K562 (cell line): ENCODE results near the gene RIT1. TPM values are rescaled to one million over a fixed set of nuclear protein-coding genes. Genes with fewer than 3 reads are reported as not detected.
A peak's percentile ranks its signal among the peaks of the same experiment; 100 is the strongest.

Source experiments
- BCOR ChIP-seq: fragments of 450-650 bp; IDR thresholded peaks from 2 replicates; pipeline ENCODE4 v1.6.1; 2016
- CEBPG ChIP-seq, 3 experiments: fragments of 200-800 bp in 1 of 3; sonication (Bioruptor generic) in 1 of 3; sonication (generic) in 1 of 3; formaldehyde crosslinking in 1 of 3; IDR thresholded peaks in 2 of 3; conservative IDR thresholded peaks in 1 of 3; 2 replicates each; pipeline versions ENCODE4 v1.6.1 to v1.8.0; 2016 to 2022; ENCODE audit warnings: missing compliant biosample characterization in 2 of 3, missing genetic modification characterization in 2 of 3, mild to moderate bottlenecking in 1 of 3, missing genetic modification reagents in 1 of 3
- CREB3 ChIP-seq: fragments of 450-650 bp; conservative IDR thresholded peaks from 2 replicates; pipeline ENCODE4 v1.6.1; 2016; ENCODE audit warnings: missing genetic modification characterization, low read depth, mild to moderate bottlenecking, missing compliant biosample characterization, moderate library complexity
- CREM ChIP-seq: IDR thresholded peaks from 2 replicates; pipeline ENCODE4 v1.6.1; 2014; ENCODE audit warnings: antibody characterized with exemption, low read depth
- ELF2 ChIP-seq: fragments of 250-450 bp; sonication (Bioruptor Pico); IDR thresholded peaks from 2 replicates; pipeline ENCODE4 v1.5.0; 2021; ENCODE audit warnings: mild to moderate bottlenecking
- FOSL1 ChIP-seq: fragments of 200-800 bp; sonication (Bioruptor generic); conservative IDR thresholded peaks from 2 replicates; pipeline ENCODE4 v1.6.1; 2016; ENCODE audit warnings: missing genetic modification characterization, missing compliant biosample characterization
- GABPB1 ChIP-seq: sonication (generic); formaldehyde crosslinking; IDR thresholded peaks from 2 replicates; pipeline ENCODE4 v1.8.0; 2022; ENCODE audit warnings: mild to moderate bottlenecking, missing genetic modification reagents
- GATAD2B ChIP-seq: fragments of 450-650 bp; IDR thresholded peaks from 2 replicates; pipeline ENCODE4 v1.6.1; 2017; ENCODE audit warnings: mild to moderate bottlenecking, borderline replicate concordance
- HMGN3 ChIP-seq: IDR thresholded peaks from 2 replicates; pipeline ENCODE4 v1.6.1; 2011; ENCODE audit warnings: borderline replicate concordance, low read depth, mild to moderate bottlenecking, mixed read lengths, low read length; ENCODE audit not compliant: insufficient read length; ENCODE audit errors: extremely low read depth
- JUND ChIP-seq, 2 experiments: IDR thresholded peaks; 2 replicates in 1 of 2; 3 replicates in 1 of 2; pipeline ENCODE4 v1.6.1; 2011; ENCODE audit warnings: borderline replicate concordance in 2 of 2, low read depth in 2 of 2, low read length in 2 of 2, improper control_type of control experiment in 1 of 2, missing biosample characterization in 1 of 2, missing genetic modification characterization in 1 of 2, missing genetic modification reagents in 1 of 2
- LCOR ChIP-seq: sonication (generic); formaldehyde crosslinking; IDR thresholded peaks from 2 replicates; pipeline ENCODE4 v1.8.0; 2022; ENCODE audit warnings: mild to moderate bottlenecking, missing genetic modification reagents
- MITF ChIP-seq: IDR thresholded peaks from 2 replicates; pipeline ENCODE4 v1.6.1; 2014; ENCODE audit warnings: antibody characterized with exemption
- NR4A1 ChIP-seq, 2 experiments: fragments of 250-450 bp in 1 of 2; fragments of 450-650 bp in 1 of 2; sonication (Bioruptor Pico) in 1 of 2; IDR thresholded peaks; 2 replicates each; pipeline versions ENCODE4 v1.4.0 to v1.6.1; 2016 to 2020; ENCODE audit warnings: mild to moderate bottlenecking in 2 of 2, missing compliant biosample characterization in 1 of 2, missing genetic modification characterization in 1 of 2, moderate library complexity in 1 of 2
- PHF8 ChIP-seq: fragments of 200-600 bp; sonication (generic); IDR thresholded peaks from 2 replicates; pipeline ENCODE4 v1.6.1; 2012; ENCODE audit warnings: mixed run types, mild to moderate bottlenecking, inconsistent platforms, low read length, moderate library complexity, borderline replicate concordance
- SOX6 ChIP-seq: fragments of 450-650 bp; IDR thresholded peaks from 2 replicates; pipeline ENCODE4 v1.6.1; 2014; ENCODE audit warnings: mild to moderate bottlenecking
- SUPT5H ChIP-seq: fragments of 450-650 bp; IDR thresholded peaks from 2 replicates; pipeline ENCODE4 v1.6.1; 2016
- TOE1 ChIP-seq, 2 experiments: fragments of 450-650 bp in 1 of 2; sonication (generic) in 1 of 2; formaldehyde crosslinking in 1 of 2; IDR thresholded peaks; 2 replicates each; pipeline versions ENCODE4 v1.7.1 to v1.8.0; 2016 to 2022; ENCODE audit warnings: borderline replicate concordance in 2 of 2, mild to moderate bottlenecking in 2 of 2, antibody characterized with exemption in 1 of 2, inconsistent platforms in 1 of 2, low read depth in 1 of 2, missing genetic modification reagents in 1 of 2, moderate library complexity in 1 of 2
- polyA plus RNA-seq, 8 experiments: library from polyadenylated mRNA; depleted of rRNA in 4 of 8; stranded (reverse) in 5 of 8; unstranded in 3 of 8; fragments of >200 nt; fragmentation: Nextera tagmentation in 2 of 8; fragmentation: Illumina TruSeq in 1 of 8; extraction: Ambion mirVana in 2 of 8; extraction: Trizol in 1 of 8; gene quantifications; 2 replicates each; pipeline versions ENCODE4 v1.2.1 to v1.2.3, GENCODE V29; 2011 to 2014; ENCODE audit warnings: inconsistent platforms in 1 of 8, missing spikeins in 1 of 8
- total RNA-seq, 7 experiments: library from RNA; depleted of rRNA in 6 of 7; stranded (reverse); fragments of >200 nt in 6 of 7; fragmentation: Illumina TruSeq in 2 of 7; extraction: Trizol in 2 of 7; gene quantifications; 2 replicates each; pipeline versions ENCODE4 v1.2.1 to v1.2.3, GENCODE V29; 2011 to 2021; ENCODE audit warnings: low replicate concordance in 1 of 7
- TF ChIP-seq, protein P1 (sequence below): fragments of 450-650 bp; formaldehyde crosslinking; IDR thresholded peaks from 2 replicates; pipeline ENCODE4 v1.4.0; 2022; ENCODE audit warnings: missing genetic modification characterization
- TF ChIP-seq, protein P2 (sequence below), 2 experiments: IDR thresholded peaks; 2 replicates each; pipeline ENCODE4 v1.6.1; 2011; ENCODE audit warnings: borderline replicate concordance in 1 of 2, control low read depth in 1 of 2, low read depth in 1 of 2, low read length in 1 of 2, mild to moderate bottlenecking in 1 of 2, mixed read lengths in 1 of 2, moderate library complexity in 1 of 2; ENCODE audit not compliant: insufficient read depth in 1 of 2, insufficient read length in 1 of 2, poor library complexity in 1 of 2, severe bottlenecking in 1 of 2; ENCODE audit errors: extremely low read depth in 1 of 2

Gene RIT1
- total and polyA plus RNA-seq, 9 of the 15 experiments (the other 6 are each of a cell fraction or from before 2014, with no cell fraction given): 13.5 to 57.6 (median 22.9) TPM

- TF ChIP-seq TOE1 (IDR thresholded peaks at IDR 0.05; ENCODE audit: borderline replicate concordance) (no peak), TOE1 (CRISPR knock-in tag; IDR thresholded peaks at IDR 0.05; ENCODE audit: borderline replicate concordance, low read depth) (no peak), BCOR (no peak), JUND (IDR thresholded peaks at IDR 0.05; ENCODE audit: borderline replicate concordance, low read depth, low read length) (0 out of 2 replicates have a peak, but pooled peaks have one; percentile 33), JUND (tag; IDR thresholded peaks at IDR 0.05; ENCODE audit: borderline replicate concordance, low read depth, low read length) (no peak; the same call in 2 of the 3 replicates), SOX6 (peak; percentile 64), PHF8 (peak; percentile 60; the same call in 1 of the 2 replicates), GABPB1 (CRISPR knock-in tag) (peak; percentile 48; the same call in 1 of the 2 replicates), MITF (peak; percentile 15; the same call in 1 of the 2 replicates), NR4A1 (CRISPR knock-in tag; IDR thresholded peaks at IDR 0.05) (no peak), NR4A1 (tag; IDR thresholded peaks at IDR 0.05) (no peak), LCOR (CRISPR knock-in tag) (0 out of 2 replicates have a peak, but pooled peaks have one; percentile 29), CEBPG (CRISPR knock-in tag; IDR thresholded peaks at IDR 0.05) (no peak), CEBPG (tag; conservative IDR thresholded peaks at IDR 0.05 in 1 of 2, IDR thresholded peaks at IDR 0.05 in 1 of 2) (no peak), ELF2 (CRISPR knock-in tag) (0 out of 2 replicates have a peak, but pooled peaks have one; percentile 57), HMGN3 (peak; percentile 82), FOSL1 (peak; percentile 23; the same call in 1 of the 2 replicates), CREB3 (tag) (no peak), CREM (peak; percentile 63), SUPT5H (peak; percentile 45), GATAD2B (no peak; the same call in 1 of the 2 replicates)
- TF ChIP-seq, protein P1, sequence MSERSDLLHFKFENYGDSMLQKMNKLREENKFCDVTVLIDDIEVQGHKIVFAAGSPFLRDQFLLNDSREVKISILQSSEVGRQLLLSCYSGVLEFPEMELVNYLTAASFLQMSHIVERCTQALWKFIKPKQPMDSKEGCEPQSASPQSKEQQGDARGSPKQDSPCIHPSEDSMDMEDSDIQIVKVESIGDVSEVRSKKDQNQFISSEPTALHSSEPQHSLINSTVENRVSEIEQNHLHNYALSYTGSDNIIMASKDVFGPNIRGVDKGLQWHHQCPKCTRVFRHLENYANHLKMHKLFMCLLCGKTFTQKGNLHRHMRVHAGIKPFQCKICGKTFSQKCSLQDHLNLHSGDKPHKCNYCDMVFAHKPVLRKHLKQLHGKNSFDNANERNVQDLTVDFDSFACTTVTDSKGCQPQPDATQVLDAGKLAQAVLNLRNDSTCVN (CRISPR knock-in tag): no peak
- TF ChIP-seq, protein P2, sequence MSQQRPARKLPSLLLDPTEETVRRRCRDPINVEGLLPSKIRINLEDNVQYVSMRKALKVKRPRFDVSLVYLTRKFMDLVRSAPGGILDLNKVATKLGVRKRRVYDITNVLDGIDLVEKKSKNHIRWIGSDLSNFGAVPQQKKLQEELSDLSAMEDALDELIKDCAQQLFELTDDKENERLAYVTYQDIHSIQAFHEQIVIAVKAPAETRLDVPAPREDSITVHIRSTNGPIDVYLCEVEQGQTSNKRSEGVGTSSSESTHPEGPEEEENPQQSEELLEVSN (IDR thresholded peaks at IDR 0.05; ENCODE audit: borderline replicate concordance in 1 of 2, extremely low read depth in 1 of 2, insufficient read depth in 1 of 2, insufficient read length in 1 of 2, low read depth in 1 of 2, low read length in 1 of 2, poor library complexity in 1 of 2, severe bottlenecking in 1 of 2): peak in 1 of 2 experiments; percentile 23
Observed at GRCh38 chr1:155911156-155912055, at the start of gene RIT1 (continued).
